RWPE2 (cell line): ENCODE measurements around the gene KRTAP9-8.
"Not testable (repeated sequence)": the region's sequence is repeated elsewhere in the genome, so short reads cannot be mapped to it uniquely, and the experiment has no call there.

Experiments
- ATAC-seq: fragments of 200-7000 bp; cut with Tn5 transposase; 3 replicates; pipeline ENCODE4 v1.9.1; 2021; ENCODE audit warnings: low read depth
- DNase-seq: peaks from one replicate; pipeline ENCODE4 v3.0.0-alpha.2; 2020; ENCODE audit warnings: low spot score
- H3K27ac ChIP-seq: fragments of 450-650 bp; 2 replicates; pipeline ENCODE4 v1.5.1; 2017; ENCODE audit warnings: mild to moderate bottlenecking; ENCODE audit not compliant: poor library complexity, severe bottlenecking
- H3K27me3 ChIP-seq: fragments of 250-450 bp; sonication (Bioruptor Pico); 2 replicates; pipeline ENCODE4 v1.5.1; 2021; ENCODE audit warnings: mild to moderate bottlenecking, moderate library complexity; ENCODE audit not compliant: insufficient read depth, poor library complexity, severe bottlenecking
- H3K36me3 ChIP-seq: fragments of 250-450 bp; sonication (Bioruptor Pico); 2 replicates; pipeline ENCODE4 v1.5.1; 2020; ENCODE audit warnings: low read depth, mild to moderate bottlenecking, moderate library complexity
- H3K4me1 ChIP-seq: fragments of 250-450 bp; sonication (Bioruptor Pico); 2 replicates; pipeline ENCODE4 v1.5.1; 2021; ENCODE audit warnings: mild to moderate bottlenecking, moderate library complexity; ENCODE audit not compliant: insufficient read depth, poor library complexity, severe bottlenecking
- H3K4me3 ChIP-seq: fragments of 250-450 bp; sonication (Bioruptor Pico); 2 replicates; pipeline ENCODE4 v1.5.1; 2021; ENCODE audit warnings: mild to moderate bottlenecking, moderate library complexity; ENCODE audit not compliant: severe bottlenecking
- H3K9me3 ChIP-seq: fragments of 250-450 bp; sonication (Bioruptor Pico); 2 replicates; pipeline ENCODE4 v1.5.1; 2021; ENCODE audit warnings: mild to moderate bottlenecking, moderate library complexity; ENCODE audit not compliant: severe bottlenecking
- TF ChIP-seq, protein P1 (sequence below): fragments of 450-650 bp; IDR thresholded peaks from one replicate; pipeline ENCODE4 v1.5.1; 2017; ENCODE audit warnings: mild to moderate bottlenecking, moderate library complexity; ENCODE audit not compliant: poor library complexity, severe bottlenecking

The KRTAP9-8 gene

GRCh38 chr17:41237949-41238437 is at the start of gene KRTAP9-8:
Gene KRTAP9-8 (plus strand): TSS chr17:41237999. CDS start chr17:41238052, 53 bp downstream.
- H3K4me1 ChIP-seq, H3K27ac ChIP-seq, ATAC-seq, H3K36me3 ChIP-seq, H3K9me3 ChIP-seq, DNase-seq, H3K4me3 ChIP-seq, H3K27me3 ChIP-seq: not testable (repeated sequence)

DNA sequence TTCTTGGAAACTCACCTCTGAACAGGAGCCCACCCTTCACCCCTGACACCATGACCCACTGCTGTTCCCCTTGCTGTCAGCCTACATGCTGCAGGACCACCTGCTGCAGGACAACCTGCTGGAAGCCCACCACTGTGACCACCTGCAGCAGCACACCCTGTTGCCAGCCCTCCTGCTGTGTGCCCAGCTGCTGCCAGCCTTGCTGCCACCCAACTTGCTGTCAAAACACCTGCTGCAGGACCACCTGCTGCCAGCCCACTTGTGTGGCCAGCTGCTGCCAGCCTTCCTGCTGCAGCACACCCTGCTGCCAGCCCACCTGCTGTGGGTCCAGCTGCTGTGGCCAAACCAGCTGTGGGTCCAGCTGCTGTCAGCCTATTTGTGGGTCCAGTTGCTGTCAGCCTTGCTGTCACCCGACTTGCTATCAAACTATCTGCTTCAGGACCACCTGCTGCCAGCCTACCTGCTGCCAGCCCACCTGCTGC is 47.9 kb upstream of the KRTAP9-8 start, which contains the start of gene KRTAP9-1:
Gene KRTAP9-1 (plus strand): TSS at position 51 of the 482 bp plus-strand sequence. CDS start 0 bp downstream, at position 51.
- not testable (repeated sequence) for H3K27ac ChIP-seq, H3K4me1 ChIP-seq, ATAC-seq, H3K36me3 ChIP-seq, H3K4me3 ChIP-seq, DNase-seq, H3K9me3 ChIP-seq, H3K27me3 ChIP-seq

DNA sequence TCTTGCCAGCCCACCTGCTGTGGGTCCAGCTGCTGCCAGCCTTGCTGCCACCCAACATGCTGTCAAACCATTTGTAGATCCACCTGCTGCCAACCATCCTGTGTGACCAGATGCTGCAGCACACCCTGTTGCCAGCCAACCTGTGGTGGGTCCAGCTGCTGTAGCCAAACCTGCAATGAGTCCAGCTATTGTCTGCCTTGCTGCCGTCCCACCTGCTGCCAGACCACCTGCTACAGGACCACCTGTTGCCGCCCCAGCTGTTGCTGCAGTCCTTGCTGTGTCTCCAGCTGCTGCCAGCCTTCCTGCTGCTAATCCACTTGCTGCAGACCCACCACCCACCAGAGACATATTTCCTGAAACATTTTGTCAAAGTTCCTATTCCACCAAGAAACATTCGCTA is 47.5 kb upstream of the KRTAP9-8 start:
- TF ChIP-seq, protein P1, sequence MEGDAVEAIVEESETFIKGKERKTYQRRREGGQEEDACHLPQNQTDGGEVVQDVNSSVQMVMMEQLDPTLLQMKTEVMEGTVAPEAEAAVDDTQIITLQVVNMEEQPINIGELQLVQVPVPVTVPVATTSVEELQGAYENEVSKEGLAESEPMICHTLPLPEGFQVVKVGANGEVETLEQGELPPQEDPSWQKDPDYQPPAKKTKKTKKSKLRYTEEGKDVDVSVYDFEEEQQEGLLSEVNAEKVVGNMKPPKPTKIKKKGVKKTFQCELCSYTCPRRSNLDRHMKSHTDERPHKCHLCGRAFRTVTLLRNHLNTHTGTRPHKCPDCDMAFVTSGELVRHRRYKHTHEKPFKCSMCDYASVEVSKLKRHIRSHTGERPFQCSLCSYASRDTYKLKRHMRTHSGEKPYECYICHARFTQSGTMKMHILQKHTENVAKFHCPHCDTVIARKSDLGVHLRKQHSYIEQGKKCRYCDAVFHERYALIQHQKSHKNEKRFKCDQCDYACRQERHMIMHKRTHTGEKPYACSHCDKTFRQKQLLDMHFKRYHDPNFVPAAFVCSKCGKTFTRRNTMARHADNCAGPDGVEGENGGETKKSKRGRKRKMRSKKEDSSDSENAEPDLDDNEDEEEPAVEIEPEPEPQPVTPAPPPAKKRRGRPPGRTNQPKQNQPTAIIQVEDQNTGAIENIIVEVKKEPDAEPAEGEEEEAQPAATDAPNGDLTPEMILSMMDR, result no peak

GRCh38 chr17:41196068-41196467 is 41.7 kb upstream of the KRTAP9-8 start:
- ATAC-seq, result no peak
- Histone ChIP-seq H3K36me3 (no peaks in the 10 kb centered on the region), H3K9me3 (no peaks in the 10 kb centered on the region), H3K4me1 (no peaks in the 10 kb centered on the region), H3K27me3 (no peaks in the 10 kb centered on the region), H3K4me3 (no peak overlapping the region), H3K27ac (no peak overlapping the region)
- TF ChIP-seq, protein P1, result no peak
- no peak for DNase-seq

More for the DNA sequence above, 47.5 kb upstream of the KRTAP9-8 start:
- no peak for ATAC-seq
- no peak for DNase-seq
- H3K4me3 ChIP-seq, result no peak overlapping the region
- no peak overlapping the region for H3K27ac ChIP-seq
- no peaks in the 10 kb centered on the region for H3K27me3 ChIP-seq
- H3K4me1 ChIP-seq, result no peaks in the 10 kb centered on the region
- H3K36me3 ChIP-seq, result no peaks in the 10 kb centered on the region
- no peaks in the 10 kb centered on the region for H3K9me3 ChIP-seq

DNA sequence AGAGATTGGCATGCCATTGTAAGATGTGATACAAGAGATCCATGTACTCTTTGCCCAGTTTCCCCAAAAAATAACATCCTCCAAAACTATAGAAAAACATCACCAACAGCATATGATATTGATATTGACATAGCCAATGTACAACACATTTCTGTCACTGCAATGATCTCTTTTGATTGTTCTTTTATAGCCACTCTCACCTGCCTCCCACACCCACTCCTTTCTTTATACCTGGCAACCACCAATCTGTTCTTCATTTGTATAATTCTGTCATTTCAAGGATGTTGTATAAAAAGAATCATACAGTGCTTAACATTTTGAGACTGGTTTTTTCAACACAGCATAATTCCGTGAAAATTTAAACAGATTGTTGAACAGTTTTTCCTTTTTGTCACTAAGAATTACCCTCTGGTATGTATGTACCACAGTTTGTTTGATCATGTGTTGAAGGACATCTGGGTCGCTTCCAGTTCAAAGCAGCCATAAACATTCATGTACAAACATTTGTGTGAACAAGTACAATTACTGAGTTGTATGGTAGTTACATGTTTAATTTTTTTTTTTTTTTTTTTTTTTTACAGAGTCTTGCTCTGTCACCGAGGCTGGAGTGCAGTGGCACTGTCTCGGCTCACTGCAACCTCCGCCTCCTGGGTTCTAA is 38.2 kb upstream of the KRTAP9-8 start:
- no peaks in the 10 kb centered on the region for H3K4me1 ChIP-seq
- ATAC-seq, result no peak

More for the DNA sequence above, 38.2 kb upstream of the KRTAP9-8 start:
- Histone ChIP-seq H3K9me3 (no peaks in the 10 kb centered on the region), H3K27ac (no peak overlapping the region), H3K36me3 (no peaks in the 10 kb centered on the region), H3K27me3 (no peaks in the 10 kb centered on the region), H3K4me3 (no peak overlapping the region)
- TF ChIP-seq, protein P1, result no peak
- DNase-seq, result no peak
